Measurements from ENCODE around the gene C2orf68. TPM values are rescaled to one million over a fixed set of nuclear protein-coding genes. Genes with fewer than 3 reads are reported as not detected.

C2orf68 gene
- total RNA-seq, 1 donor from 2014 or later, result 26.4 TPM

GRCh38 chr2:85589982-85590791 is 21.7 kb downstream of the C2orf68 start:
- ATAC-seq (peak; percentile 38), DNase-seq (ENCODE audit: missing footprints) (no peak)
- intact Hi-C loops (cut with DNase I), result no loop called here

GRCh38 chr2:85589181-85589580 is 22.7 kb downstream of the C2orf68 start:
- intact Hi-C loops (cut with DNase I), result no loop called here
- DNase-seq (ENCODE audit: missing footprints), result no peak
- peak; percentile 58 for ATAC-seq

GRCh38 chr2:85588645-85589044 is 23.2 kb downstream of the C2orf68 start:
- intact Hi-C loops (cut with DNase I), result no loop called here
- DNase-seq (ENCODE audit: missing footprints) (no peak), ATAC-seq (no peak)

- DNase-seq (ENCODE audit: missing footprints), result no peak
- no peak for ATAC-seq
- intact Hi-C loops (cut with DNase I), result no loop called here
Observed at GRCh38 chr2:85588236-85588635, 23.6 kb downstream of the C2orf68 start.

- ATAC-seq (no peak), DNase-seq (ENCODE audit: missing footprints) (no peak)
- intact Hi-C loops (cut with DNase I), result no loop called here
Observed at GRCh38 chr2:85585781-85586105, 26.1 kb downstream of the C2orf68 start.

- intact Hi-C loops (cut with DNase I), result no loop called here
- no peak for DNase-seq (ENCODE audit: missing footprints)
- ATAC-seq, result peak; percentile 37
Observed at GRCh38 chr2:85584857-85585780, 26.7 kb downstream of the C2orf68 start.

GRCh38 chr2:85584354-85584856 is 27.5 kb downstream of the C2orf68 start, which contains the start of gene VAMP5:
VAMP5 (plus strand) TSS chr2:85584431; CDS start chr2:85584491, 60 bp downstream.
- DNase-seq (ENCODE audit: missing footprints), result peak; percentile 79
- peak; percentile 47 for ATAC-seq
- intact Hi-C loops (cut with DNase I), result no loop called here

- DNase-seq (ENCODE audit: missing footprints) (no peak), ATAC-seq (peak; percentile 1)
- intact Hi-C loops (cut with DNase I), result no loop called here
Observed at GRCh38 chr2:85583667-85584353, 28.1 kb downstream of the C2orf68 start.

- intact Hi-C loops (cut with DNase I), result no loop called here
- ATAC-seq (no peak), DNase-seq (ENCODE audit: missing footprints) (no peak)
Observed at GRCh38 chr2:85582492-85582891, 29.4 kb downstream of the C2orf68 start.

GRCh38 chr2:85580206-85580605 is 31.7 kb downstream of the C2orf68 start:
- DNase-seq (ENCODE audit: missing footprints) (no peak), ATAC-seq (no peak)
- intact Hi-C loops (cut with DNase I), result no loop called here

- DNase-seq (ENCODE audit: missing footprints) (peak; percentile 81), ATAC-seq (peak; percentile 32)
- intact Hi-C loops (cut with DNase I), result no loop called here
Observed at GRCh38 chr2:85579266-85579935, 32.5 kb downstream of the C2orf68 start.

GRCh38 chr2:85578243-85579180 is 33.4 kb downstream of the C2orf68 start:
- intact Hi-C loops (cut with DNase I), result no loop called here
- ATAC-seq (peak; percentile 74), DNase-seq (ENCODE audit: missing footprints) (peak; percentile 86)

- DNase-seq (ENCODE audit: missing footprints), result no peak
- intact Hi-C loops (cut with DNase I), result no loop called here
- peak; percentile 35 for ATAC-seq
Observed at GRCh38 chr2:85577386-85578242, 34.3 kb downstream of the C2orf68 start, which contains the start of gene VAMP8. VAMP8 (plus strand) TSS chr2:85577586; CDS start chr2:85577647, 61 bp downstream.

GRCh38 chr2:85577063-85577385 is 34.8 kb downstream of the C2orf68 start:
- no peak for ATAC-seq
- DNase-seq (ENCODE audit: missing footprints), result no peak
- intact Hi-C loops (cut with DNase I), result no loop called here

GRCh38 chr2:85575739-85576138 is 36.1 kb downstream of the C2orf68 start:
- intact Hi-C loops (cut with DNase I), result no loop called here
- DNase-seq (ENCODE audit: missing footprints), result no peak
- no peak for ATAC-seq

GRCh38 chr2:85566265-85566664 is 45.6 kb downstream of the C2orf68 start:
- intact Hi-C loops (cut with DNase I), result no loop called here
- ATAC-seq (no peak), DNase-seq (ENCODE audit: missing footprints) (no peak)

- DNase-seq (ENCODE audit: missing footprints) (no peak), ATAC-seq (no peak)
- intact Hi-C loops (cut with DNase I), result loop anchor here (5.0 kb wide), 1 partner anchor 33 kb away; the partner anchor contains the start of gene RNF181
Observed at GRCh38 chr2:85564144-85564563, 47.7 kb downstream of the C2orf68 start.

Measured in Right ventricle myocardium inferior (tissue), 1 donor.